GM12872 (cell line): ENCODE results near the gene GAS2.

Experiments
- TF ChIP-seq, protein P1 (sequence below): IDR thresholded peaks from 3 replicates; pipeline ENCODE4 v1.5.1; 2011; ENCODE audit warnings: low read depth, mild to moderate bottlenecking, low read length, moderate library complexity; ENCODE audit not compliant: insufficient read depth

The GAS2 gene

GRCh38 chr11:22761066-22761465 is 94.7 kb downstream of the GAS2 start:
- TF ChIP-seq, protein P1, sequence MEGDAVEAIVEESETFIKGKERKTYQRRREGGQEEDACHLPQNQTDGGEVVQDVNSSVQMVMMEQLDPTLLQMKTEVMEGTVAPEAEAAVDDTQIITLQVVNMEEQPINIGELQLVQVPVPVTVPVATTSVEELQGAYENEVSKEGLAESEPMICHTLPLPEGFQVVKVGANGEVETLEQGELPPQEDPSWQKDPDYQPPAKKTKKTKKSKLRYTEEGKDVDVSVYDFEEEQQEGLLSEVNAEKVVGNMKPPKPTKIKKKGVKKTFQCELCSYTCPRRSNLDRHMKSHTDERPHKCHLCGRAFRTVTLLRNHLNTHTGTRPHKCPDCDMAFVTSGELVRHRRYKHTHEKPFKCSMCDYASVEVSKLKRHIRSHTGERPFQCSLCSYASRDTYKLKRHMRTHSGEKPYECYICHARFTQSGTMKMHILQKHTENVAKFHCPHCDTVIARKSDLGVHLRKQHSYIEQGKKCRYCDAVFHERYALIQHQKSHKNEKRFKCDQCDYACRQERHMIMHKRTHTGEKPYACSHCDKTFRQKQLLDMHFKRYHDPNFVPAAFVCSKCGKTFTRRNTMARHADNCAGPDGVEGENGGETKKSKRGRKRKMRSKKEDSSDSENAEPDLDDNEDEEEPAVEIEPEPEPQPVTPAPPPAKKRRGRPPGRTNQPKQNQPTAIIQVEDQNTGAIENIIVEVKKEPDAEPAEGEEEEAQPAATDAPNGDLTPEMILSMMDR = no peak

GRCh38 chr11:22763166-22763565 is 96.8 kb downstream of the GAS2 start:
- TF ChIP-seq, protein P1 = no peak

DNA sequence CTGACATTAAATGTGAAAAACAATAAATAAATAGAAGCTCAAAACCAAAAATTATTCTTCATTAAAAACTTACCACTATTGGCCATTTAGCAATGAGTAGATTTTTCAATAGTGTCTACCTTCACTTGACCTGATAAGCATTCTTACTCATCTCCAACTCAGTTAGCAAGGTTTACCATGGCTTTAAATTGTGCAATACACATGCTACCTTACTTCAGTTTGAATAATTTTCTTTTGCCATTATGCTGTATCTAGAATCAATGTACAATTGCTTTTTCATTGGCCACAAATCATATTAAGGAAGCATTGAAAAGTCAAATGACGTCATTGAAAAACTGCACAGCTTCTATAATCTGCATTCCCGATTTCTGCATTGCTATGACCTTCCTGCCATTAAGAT is 98.3 kb downstream of the GAS2 start:
- TF ChIP-seq, protein P1 = no peak

DNA sequence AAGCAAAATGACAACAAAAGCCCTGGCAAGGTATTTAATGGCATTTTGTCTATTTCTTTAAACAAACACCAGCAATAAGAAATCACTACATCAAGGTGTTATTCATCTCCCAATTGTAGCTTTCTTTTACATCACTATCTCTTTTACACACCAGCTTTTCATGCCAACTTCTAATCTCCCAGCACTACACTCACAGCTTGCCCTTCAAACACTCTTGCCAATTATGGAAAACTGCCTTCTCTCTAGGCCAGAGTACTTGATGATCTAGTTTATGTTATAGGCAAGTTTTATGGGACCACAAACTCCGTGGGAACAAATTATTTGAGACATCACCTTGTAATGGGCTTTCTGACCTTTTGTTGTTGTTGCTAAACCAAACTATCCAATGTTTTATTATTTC is 101.9 kb downstream of the GAS2 start:
- TF ChIP-seq, protein P1 = no peak

GRCh38 chr11:22769081-22769480 is 102.7 kb downstream of the GAS2 start:
- TF ChIP-seq, protein P1 = no peak

GRCh38 chr11:22774716-22775115 is 108.3 kb downstream of the GAS2 start:
- TF ChIP-seq, protein P1 = no peak

- TF ChIP-seq, protein P1 = no peak
These were observed 108.8 kb downstream of the GAS2 start for GRCh38 chr11:22775248-22775647.

DNA sequence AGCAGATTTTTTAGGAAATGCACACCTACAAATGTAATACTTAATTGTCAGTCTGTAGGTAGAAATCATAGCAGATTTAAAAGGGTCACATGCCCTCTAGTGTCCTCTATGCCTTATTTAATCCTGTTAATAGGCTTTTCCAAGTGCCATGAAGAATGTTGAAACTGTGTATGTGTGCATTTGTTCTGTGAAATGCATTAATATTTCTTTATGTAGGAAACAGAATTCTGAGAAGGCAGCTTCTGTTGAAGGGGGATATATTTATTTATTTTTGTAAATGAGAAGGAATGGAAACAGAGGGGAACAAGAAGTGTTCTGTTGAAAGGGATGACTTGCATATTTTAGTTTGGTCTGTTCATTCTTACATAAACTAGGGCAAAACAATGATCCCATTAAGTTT is 112.2 kb downstream of the GAS2 start:
- TF ChIP-seq, protein P1 = 0 out of 3 replicates have a peak, but pooled peaks have one; percentile 18
